Endodermal cell (in vitro differentiated cells): ENCODE measurements around the gene SLC19A2. TPM values are rescaled to one million over a fixed set of nuclear protein-coding genes. Genes with fewer than 3 reads are reported as not detected.

Experiments used
- DNase-seq: peaks from one replicate; pipeline ENCODE4 v3.0.0-alpha.2; 2017
- H3K27ac ChIP-seq: 2 replicates; pipeline ENCODE4 v1.5.1; 2013; ENCODE audit warnings: mild to moderate bottlenecking, low read depth, low read length, moderate library complexity
- H3K27me3 ChIP-seq: 2 replicates; pipeline ENCODE4 v1.6.1; 2013; ENCODE audit warnings: mild to moderate bottlenecking, low read length, moderate library complexity; ENCODE audit not compliant: insufficient read depth, control insufficient read depth, poor library complexity, severe bottlenecking
- H3K36me3 ChIP-seq: 2 replicates; pipeline ENCODE4 v1.7.0; 2013; ENCODE audit warnings: mild to moderate bottlenecking, low read length, moderate library complexity; ENCODE audit not compliant: control insufficient read depth, insufficient read depth
- H3K4me1 ChIP-seq: one replicate; pipeline ENCODE4 v1.7.0; 2013; ENCODE audit warnings: low read length; ENCODE audit not compliant: control insufficient read depth, insufficient read depth
- H3K4me3 ChIP-seq: 2 replicates; pipeline ENCODE4 v1.5.1; 2013; ENCODE audit warnings: mild to moderate bottlenecking, low read length, moderate library complexity
- H3K9ac ChIP-seq: 2 replicates; pipeline ENCODE4 v1.6.1; 2013; ENCODE audit warnings: mild to moderate bottlenecking, low read length, moderate library complexity; ENCODE audit not compliant: poor library complexity, severe bottlenecking; ENCODE audit errors: extremely low read depth
- H3K9me3 ChIP-seq: 2 replicates; pipeline ENCODE4 v1.6.1; 2013; ENCODE audit warnings: mild to moderate bottlenecking, low read length, moderate library complexity; ENCODE audit not compliant: control insufficient read depth
- H3K27ac Mint-ChIP-seq: 2 replicates; pipeline ENCODE4 v1.8.0; 2020; ENCODE audit warnings: mixed read lengths
- H3K27me3 Mint-ChIP-seq: 2 replicates; pipeline ENCODE4 v1.8.0; 2021; ENCODE audit warnings: mild to moderate bottlenecking, mixed read lengths; ENCODE audit not compliant: insufficient read depth
- H3K36me3 Mint-ChIP-seq: 2 replicates; pipeline ENCODE4 v1.8.0; 2020; ENCODE audit warnings: low read depth, mixed read lengths
- H3K4me1 Mint-ChIP-seq: 2 replicates; pipeline ENCODE4 v1.8.0; 2020; ENCODE audit warnings: mixed read lengths
- H3K4me3 Mint-ChIP-seq: 2 replicates; pipeline ENCODE4 v1.8.0; 2020; ENCODE audit warnings: mild to moderate bottlenecking, moderate library complexity, mixed read lengths
- H3K9me3 Mint-ChIP-seq: 2 replicates; pipeline ENCODE4 v1.8.0; 2020; ENCODE audit warnings: mild to moderate bottlenecking, mixed read lengths
- CTCF ChIP-seq: fragments of 200-600 bp; sonication (generic); conservative IDR thresholded peaks from 2 replicates; pipeline ENCODE4 v1.5.0; 2021; ENCODE audit warnings: antibody characterized with exemption, mild to moderate bottlenecking
- WGBS, 2 experiments: methylation state at CpG; one replicate each; pipeline versions ENCODE4 v1.1.5 to v1.1.7; 2013; ENCODE audit warnings: missing lambda C conversion rate in 2 of 2, mixed read lengths in 1 of 2; ENCODE audit not compliant: insufficient coverage in 1 of 2, insufficient read length in 1 of 2; 5-methylcytosine and 5-hydroxymethylcytosine counted together
- total RNA-seq, 2 donors: library from RNA; stranded (reverse); fragmentation: NEBNext Ultra II Directional in 1 of 2; extraction: Animal tissue kit (Norgen Biotek cat#: 25700) in 1 of 2; gene quantifications; 2 replicates in 1 of 2; 3 replicates in 1 of 2; pipeline ENCODE4 v1.2.1, GENCODE V29; 2021

Gene SLC19A2
- total RNA-seq, 2 donors from 2014 or later, result 11.5 to 12.9 TPM

- 82 to 88% methylated on average over 3 to 4 of the region's 4 CpGs for WGBS, 2 experiments
- Mint-ChIP-seq H3K4me1 (peaks cover 6% of the 10 kb centered on the region), H3K27ac (no peak overlapping the region), H3K9me3 (peaks cover 12% of the 10 kb centered on the region), H3K36me3 (no peaks in the 10 kb centered on the region), H3K4me3 (no peak overlapping the region), H3K27me3 (no peaks in the 10 kb centered on the region)
- DNase-seq, result no peak
- Histone ChIP-seq H3K4me1 (no peaks in the 10 kb centered on the region), H3K9me3 (peaks cover 18% of the 10 kb centered on the region), H3K27me3 (no peaks in the 10 kb centered on the region), H3K9ac (no peak overlapping the region), H3K4me3 (no peak overlapping the region), H3K36me3 (peaks cover 7% of the 10 kb centered on the region), H3K27ac (no peak overlapping the region)
- TF ChIP-seq CTCF, result no peak
These were observed 24.2 kb downstream of the SLC19A2 start for GRCh38 chr1:169461390-169462000.

- peak; percentile 77 for DNase-seq
- H3K4me1 Mint-ChIP-seq, result peaks cover 6% of the 10 kb centered on the region
These were observed 25.4 kb downstream of the SLC19A2 start for GRCh38 chr1:169460191-169460833.

GRCh38 chr1:169457443-169457842, 28.3 kb downstream of the SLC19A2 start:
- no peaks in the 10 kb centered on the region for H3K27me3 ChIP-seq
- H3K9me3 ChIP-seq, result peaks cover 19% of the 10 kb centered on the region
- no peak for DNase-seq
- no peaks in the 10 kb centered on the region for H3K36me3 ChIP-seq
- H3K27me3 Mint-ChIP-seq, result no peaks in the 10 kb centered on the region
- H3K27ac Mint-ChIP-seq, result no peak overlapping the region
- peak overlapping the region; percentile 1 for H3K4me3 ChIP-seq
- H3K9me3 Mint-ChIP-seq, result peaks cover 14% of the 10 kb centered on the region
- no peak for TF ChIP-seq CTCF
- no peak overlapping the region for H3K9ac ChIP-seq
- 94% methylated on average over 1 of the region's 1 CpG; no CpG with 5 or more reads in 1 of the 2 experiments for WGBS, 2 experiments
- peaks cover 6% of the 10 kb centered on the region for H3K4me1 Mint-ChIP-seq
- H3K36me3 Mint-ChIP-seq, result no peaks in the 10 kb centered on the region
- no peak overlapping the region for H3K27ac ChIP-seq
- no peaks in the 10 kb centered on the region for H3K4me1 ChIP-seq
- no peak overlapping the region for H3K4me3 Mint-ChIP-seq

More at GRCh38 chr1:169460191-169460833, 25.4 kb downstream of the SLC19A2 start:
- Histone ChIP-seq H3K9ac (no peak overlapping the region), H3K9me3 (peaks cover 19% of the 10 kb centered on the region), H3K27me3 (no peaks in the 10 kb centered on the region), H3K4me1 (no peaks in the 10 kb centered on the region), H3K27ac (no peak overlapping the region), H3K4me3 (no peak overlapping the region), H3K36me3 (peaks cover 2% of the 10 kb centered on the region)
- peak; percentile 17 for TF ChIP-seq CTCF
- H3K27me3 Mint-ChIP-seq, result no peaks in the 10 kb centered on the region
- peak overlapping the region; percentile 64 for H3K27ac Mint-ChIP-seq
- peaks cover 14% of the 10 kb centered on the region for H3K9me3 Mint-ChIP-seq
- WGBS, 2 experiments, result 93 to 96% methylated on average over 19 to 35 of the region's 35 CpGs
- no peaks in the 10 kb centered on the region for H3K36me3 Mint-ChIP-seq
- H3K4me3 Mint-ChIP-seq, result peak overlapping the region; percentile 59
